Measurements from ENCODE around the gene C14orf180. TPM values are rescaled to one million over a fixed set of nuclear protein-coding genes. Genes with fewer than 3 reads are reported as not detected.

Gene C14orf180
- total and polyA plus RNA-seq, 2 donors = 0.18 to 0.42 TPM

DNA sequence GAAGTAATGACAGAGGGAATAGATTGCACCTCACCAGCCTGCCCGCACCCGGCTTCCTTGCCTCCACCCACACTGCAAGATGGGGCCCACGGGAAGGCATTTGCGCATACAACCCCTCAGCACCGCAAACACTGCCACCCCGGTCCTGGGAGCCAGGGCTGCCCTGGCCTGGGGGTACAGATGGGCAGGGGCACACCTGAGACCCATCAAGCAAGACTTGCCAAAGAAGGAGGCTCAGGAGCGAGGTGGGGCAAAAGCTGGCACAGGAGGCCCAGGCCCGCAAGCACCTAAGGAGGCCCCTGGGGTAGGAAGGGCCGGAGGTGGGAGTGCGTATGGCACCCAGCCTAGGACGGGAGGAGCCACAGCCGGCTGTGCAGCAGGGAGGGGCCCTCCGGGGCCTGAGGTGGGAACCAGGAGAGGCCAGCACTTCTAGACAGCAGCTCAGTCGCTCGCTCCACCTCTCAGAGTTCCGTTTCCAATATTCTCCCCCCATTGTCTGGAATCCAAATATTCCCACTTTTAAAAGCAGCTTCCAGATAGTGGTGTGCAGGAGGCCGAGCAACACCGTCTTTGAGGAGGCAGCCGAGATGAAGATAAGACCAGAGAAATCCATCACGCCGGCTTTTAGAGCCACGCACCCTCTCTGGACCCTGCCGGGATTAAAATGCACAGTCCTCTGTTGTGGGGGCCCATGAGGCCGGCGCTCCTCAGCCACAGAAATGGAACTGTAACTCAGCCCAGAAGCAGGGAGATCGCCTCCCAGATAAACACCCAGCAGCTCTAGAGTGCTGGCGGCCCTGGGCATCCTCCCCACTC, 12.2 kb upstream of the C14orf180 start:
- no peaks in the 10 kb centered on the region for H3K36me3 ChIP-seq (ENCODE audit: control insufficient read depth in 2 of 2, insufficient read depth in 2 of 2, low read length in 1 of 2)
- H3K4me3 ChIP-seq (ENCODE audit: low read length in 2 of 2) = no peak overlapping the region
- no peaks in the 10 kb centered on the region for H3K4me1 ChIP-seq (ENCODE audit: control insufficient read depth in 2 of 2, insufficient read depth in 2 of 2, low read length in 2 of 2)
- H3K27ac ChIP-seq (ENCODE audit: low read depth in 1 of 2, low read length in 1 of 2) = no peak overlapping the region
- H3K9me3 ChIP-seq (ENCODE audit: control insufficient read depth in 2 of 2, insufficient read depth in 1 of 2, low read length in 1 of 2) = no peaks in the 10 kb centered on the region
- peaks cover 5 to 21% of the 10 kb centered on the region in 2 donors for H3K27me3 ChIP-seq (ENCODE audit: control insufficient read depth in 2 of 2, insufficient read depth in 1 of 2, low read length in 1 of 2)
- DNase-seq (ENCODE audit: low read depth in 6 of 9, low spot score in 9 of 9) = no peak
- WGBS = 77% methylated on average over 27 of the region's 27 CpGs

DNA sequence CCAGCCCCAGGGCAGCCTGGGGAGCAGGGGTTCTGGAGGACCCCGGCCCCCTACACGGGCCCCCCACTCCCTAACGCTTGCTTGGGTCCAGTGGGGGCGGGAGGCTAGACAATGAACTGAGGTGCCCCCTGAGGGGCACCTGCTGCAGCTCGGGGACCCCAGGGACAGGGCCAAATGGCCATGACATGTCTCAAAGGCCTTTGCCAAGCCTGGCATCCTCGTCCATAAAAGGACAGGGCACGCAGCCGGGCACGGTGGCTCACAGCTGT, 11.7 kb upstream of the C14orf180 start:
- Histone ChIP-seq H3K9me3 (ENCODE audit: control insufficient read depth in 2 of 2, insufficient read depth in 1 of 2, low read length in 1 of 2) (no peaks in the 10 kb centered on the region), H3K4me3 (ENCODE audit: low read length in 2 of 2) (no peak overlapping the region), H3K27me3 (ENCODE audit: control insufficient read depth in 2 of 2, insufficient read depth in 1 of 2, low read length in 1 of 2) (peaks cover 5 to 21% of the 10 kb centered on the region in 2 donors), H3K36me3 (ENCODE audit: control insufficient read depth in 2 of 2, insufficient read depth in 2 of 2, low read length in 1 of 2) (no peaks in the 10 kb centered on the region), H3K4me1 (ENCODE audit: control insufficient read depth in 2 of 2, insufficient read depth in 2 of 2, low read length in 2 of 2) (no peaks in the 10 kb centered on the region), H3K27ac (ENCODE audit: low read depth in 1 of 2, low read length in 1 of 2) (no peak overlapping the region)
- no peak for DNase-seq (ENCODE audit: low read depth in 6 of 9, low spot score in 9 of 9)
- WGBS = 84% methylated on average over 9 of the region's 9 CpGs

DNA sequence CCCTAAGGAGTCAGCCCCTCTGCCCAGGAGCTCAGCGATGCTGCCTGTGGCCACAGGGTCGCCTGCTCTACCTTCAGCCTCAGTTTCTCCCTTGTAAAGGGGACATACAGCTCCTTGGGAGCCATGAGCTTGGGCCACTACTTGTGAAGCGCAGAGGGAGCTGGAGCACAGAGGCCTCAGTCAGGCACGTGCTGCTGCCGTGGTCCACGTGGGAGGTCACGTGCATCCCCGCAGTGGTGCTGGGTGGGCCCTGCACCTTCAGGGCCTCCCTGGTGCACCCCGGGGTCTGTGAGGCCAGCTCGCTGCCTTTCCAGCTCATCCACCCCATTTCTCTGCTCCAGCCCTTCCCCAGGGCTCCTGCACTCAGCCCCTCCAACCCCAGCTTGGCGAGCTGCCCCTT, 10.9 kb upstream of the C14orf180 start:
- Histone ChIP-seq H3K27me3 (ENCODE audit: control insufficient read depth in 2 of 2, insufficient read depth in 1 of 2, low read length in 1 of 2) (peaks cover 5 to 18% of the 10 kb centered on the region in 2 donors), H3K9me3 (ENCODE audit: control insufficient read depth in 2 of 2, insufficient read depth in 1 of 2, low read length in 1 of 2) (no peaks in the 10 kb centered on the region), H3K4me3 (ENCODE audit: low read length in 2 of 2) (no peak overlapping the region), H3K4me1 (ENCODE audit: control insufficient read depth in 2 of 2, insufficient read depth in 2 of 2, low read length in 2 of 2) (no peaks in the 10 kb centered on the region), H3K36me3 (ENCODE audit: control insufficient read depth in 2 of 2, insufficient read depth in 2 of 2, low read length in 1 of 2) (no peaks in the 10 kb centered on the region), H3K27ac (ENCODE audit: low read depth in 1 of 2, low read length in 1 of 2) (no peak overlapping the region)
- WGBS = 89% methylated on average over 11 of the region's 11 CpGs
- no peak for DNase-seq (ENCODE audit: low read depth in 6 of 9, low spot score in 9 of 9)

DNA sequence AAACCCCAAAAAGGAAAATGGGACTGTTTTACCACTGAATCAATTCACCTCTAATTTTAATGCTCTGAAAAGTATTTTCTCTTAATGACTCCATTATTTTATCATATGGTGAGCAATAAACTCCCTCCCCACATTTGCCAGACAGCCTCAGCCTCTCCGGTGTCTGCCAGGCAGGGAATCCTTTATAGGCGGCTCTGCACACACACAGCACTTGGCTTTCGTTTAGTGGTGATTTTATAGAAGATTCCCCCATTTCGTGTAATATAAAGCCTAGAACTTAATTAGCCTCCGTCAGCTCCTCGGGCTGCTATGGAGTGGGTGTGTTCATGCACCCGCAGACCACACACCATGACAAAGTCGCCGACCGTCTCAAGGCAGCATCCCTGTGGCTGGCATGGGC, 10.1 kb upstream of the C14orf180 start:
- 82% methylated on average over 10 of the region's 10 CpGs for WGBS

DNA sequence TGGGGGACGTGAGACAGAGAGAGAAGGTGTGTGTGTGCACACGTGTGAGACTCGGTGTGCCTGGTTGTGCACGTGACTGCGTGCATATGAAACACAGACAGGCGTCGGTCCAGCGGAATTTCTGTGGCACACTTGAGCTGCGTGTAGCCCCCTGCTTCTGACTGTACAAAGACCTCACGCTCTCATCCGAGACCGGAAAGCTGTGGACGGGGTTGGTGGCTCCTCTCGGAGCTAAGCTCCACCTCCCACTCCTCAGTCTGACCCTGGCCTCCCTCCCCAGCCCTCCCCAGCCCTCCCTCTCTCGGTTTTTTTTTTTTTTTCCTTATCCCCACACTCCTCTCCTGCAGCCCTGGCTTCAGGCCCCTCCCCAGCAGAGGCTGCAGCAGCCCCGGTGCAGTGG, 8.3 kb upstream of the C14orf180 start:
- no peak for DNase-seq (ENCODE audit: low read depth in 6 of 9, low spot score in 9 of 9)
- 77% methylated on average over 16 of the region's 16 CpGs for WGBS
- no peaks in the 10 kb centered on the region for H3K9me3 ChIP-seq (ENCODE audit: control insufficient read depth in 2 of 2, insufficient read depth in 1 of 2, low read length in 1 of 2)
- H3K4me3 ChIP-seq (ENCODE audit: low read length in 2 of 2) = no peak overlapping the region
- no peaks in the 10 kb centered on the region for H3K4me1 ChIP-seq (ENCODE audit: control insufficient read depth in 2 of 2, insufficient read depth in 2 of 2, low read length in 2 of 2)
- no peak overlapping the region for H3K27ac ChIP-seq (ENCODE audit: low read depth in 1 of 2, low read length in 1 of 2)
- H3K36me3 ChIP-seq (ENCODE audit: control insufficient read depth in 2 of 2, insufficient read depth in 2 of 2, low read length in 1 of 2) = no peaks in the 10 kb centered on the region
- H3K27me3 ChIP-seq (ENCODE audit: control insufficient read depth in 2 of 2, insufficient read depth in 1 of 2, low read length in 1 of 2) = no peaks in the 10 kb centered on the region

More for the DNA sequence above, 10.1 kb upstream of the C14orf180 start:
- H3K4me1 ChIP-seq (ENCODE audit: control insufficient read depth in 2 of 2, insufficient read depth in 2 of 2, low read length in 2 of 2) = no peaks in the 10 kb centered on the region
- H3K27me3 ChIP-seq (ENCODE audit: control insufficient read depth in 2 of 2, insufficient read depth in 1 of 2, low read length in 1 of 2) = peaks cover 2 to 10% of the 10 kb centered on the region in 2 donors
- no peak overlapping the region for H3K27ac ChIP-seq (ENCODE audit: low read depth in 1 of 2, low read length in 1 of 2)
- H3K9me3 ChIP-seq (ENCODE audit: control insufficient read depth in 2 of 2, insufficient read depth in 1 of 2, low read length in 1 of 2) = no peaks in the 10 kb centered on the region
- no peaks in the 10 kb centered on the region for H3K36me3 ChIP-seq (ENCODE audit: control insufficient read depth in 2 of 2, insufficient read depth in 2 of 2, low read length in 1 of 2)
- no peak for DNase-seq (ENCODE audit: low read depth in 6 of 9, low spot score in 9 of 9)
- H3K4me3 ChIP-seq (ENCODE audit: low read length in 2 of 2) = no peak overlapping the region

DNA sequence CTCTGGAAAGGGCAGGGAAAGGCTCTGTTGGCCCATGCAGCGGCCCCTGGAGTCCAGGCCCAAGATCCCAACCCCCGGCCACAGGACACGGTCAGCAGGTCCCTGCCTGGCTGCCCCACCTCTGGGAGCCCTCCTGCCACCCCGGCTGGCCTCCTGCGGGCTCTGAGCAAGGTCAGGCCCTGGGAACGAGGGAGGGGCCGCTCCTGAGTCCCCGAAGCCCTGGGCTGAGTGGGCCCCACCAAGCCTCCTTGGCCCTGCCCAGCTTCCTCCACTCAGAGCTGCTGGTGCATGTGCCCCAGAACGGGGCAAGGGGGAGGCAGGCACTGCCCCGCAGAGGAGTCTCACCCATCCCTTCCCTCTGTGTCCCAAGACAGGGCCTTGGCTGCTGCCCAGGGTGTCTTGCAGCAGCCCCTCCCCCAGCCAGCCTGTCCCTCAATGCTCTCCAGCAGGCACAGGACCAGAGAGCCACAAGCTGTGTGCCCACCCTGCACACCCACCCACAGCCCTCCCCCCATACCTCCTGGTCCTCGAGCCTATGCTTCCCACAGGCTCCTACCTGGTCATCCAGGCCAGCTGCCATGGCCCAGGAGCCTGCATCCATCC, 7.4 kb upstream of the C14orf180 start:
- Histone ChIP-seq H3K27ac (ENCODE audit: low read depth in 1 of 2, low read length in 1 of 2) (no peak overlapping the region), H3K4me3 (ENCODE audit: low read length in 2 of 2) (no peak overlapping the region), H3K9me3 (ENCODE audit: control insufficient read depth in 2 of 2, insufficient read depth in 1 of 2, low read length in 1 of 2) (no peaks in the 10 kb centered on the region), H3K4me1 (ENCODE audit: control insufficient read depth in 2 of 2, insufficient read depth in 2 of 2, low read length in 2 of 2) (no peaks in the 10 kb centered on the region), H3K36me3 (ENCODE audit: control insufficient read depth in 2 of 2, insufficient read depth in 2 of 2, low read length in 1 of 2) (no peaks in the 10 kb centered on the region), H3K27me3 (ENCODE audit: control insufficient read depth in 2 of 2, insufficient read depth in 1 of 2, low read length in 1 of 2) (no peaks in the 10 kb centered on the region)
- WGBS = 90% methylated on average over 11 of the region's 11 CpGs
- no peak for DNase-seq (ENCODE audit: low read depth in 6 of 9, low spot score in 9 of 9)

DNA sequence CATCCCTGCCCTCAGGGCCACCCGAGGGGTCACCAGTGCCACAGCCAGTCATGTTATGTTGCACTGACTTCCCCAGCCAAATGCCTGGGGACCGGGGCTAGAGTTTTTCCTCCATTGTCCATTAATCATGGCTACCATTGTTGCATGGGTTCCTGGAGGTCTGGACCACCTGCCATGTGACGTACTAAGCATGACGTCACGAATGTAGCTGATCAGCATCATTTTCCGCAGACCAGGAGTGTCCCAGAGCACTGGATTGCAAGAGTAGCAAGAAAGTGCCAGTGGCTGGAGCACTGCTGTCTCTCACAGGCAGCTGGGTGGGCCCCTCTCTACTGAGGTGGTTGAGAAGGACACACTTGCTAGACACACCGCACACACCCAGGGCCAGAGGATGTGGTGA, 6.9 kb upstream of the C14orf180 start:
- Histone ChIP-seq H3K9me3 (ENCODE audit: control insufficient read depth in 2 of 2, insufficient read depth in 1 of 2, low read length in 1 of 2) (no peaks in the 10 kb centered on the region), H3K36me3 (ENCODE audit: control insufficient read depth in 2 of 2, insufficient read depth in 2 of 2, low read length in 1 of 2) (no peaks in the 10 kb centered on the region), H3K27ac (ENCODE audit: low read depth in 1 of 2, low read length in 1 of 2) (no peak overlapping the region), H3K4me1 (ENCODE audit: control insufficient read depth in 2 of 2, insufficient read depth in 2 of 2, low read length in 2 of 2) (no peaks in the 10 kb centered on the region), H3K4me3 (ENCODE audit: low read length in 2 of 2) (no peak overlapping the region), H3K27me3 (ENCODE audit: control insufficient read depth in 2 of 2, insufficient read depth in 1 of 2, low read length in 1 of 2) (no peaks in the 10 kb centered on the region)
- no peak for DNase-seq (ENCODE audit: low read depth in 6 of 9, low spot score in 9 of 9)
- 94% methylated on average over 7 of the region's 7 CpGs for WGBS

DNA sequence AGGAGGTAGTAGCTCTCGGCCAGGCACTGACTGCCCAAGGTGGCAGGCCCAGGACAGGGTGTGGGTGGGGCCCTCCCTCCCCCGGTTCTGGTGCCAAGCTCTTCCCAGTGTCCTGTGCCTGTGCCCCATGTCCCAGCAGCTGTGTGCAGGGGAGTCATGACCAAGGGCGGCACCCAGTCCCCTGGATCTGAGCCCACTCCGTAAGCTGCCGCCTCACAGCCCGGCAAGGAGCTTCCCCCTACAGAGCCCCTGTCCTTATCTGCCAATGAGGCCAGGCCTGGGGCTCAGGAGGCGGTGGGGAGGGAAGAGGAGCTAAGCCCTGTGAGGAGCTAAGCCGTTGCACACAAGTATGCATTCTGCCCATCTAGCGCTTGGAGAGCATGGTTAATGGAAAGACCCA, 5.6 kb upstream of the C14orf180 start:
- Histone ChIP-seq H3K9me3 (ENCODE audit: control insufficient read depth in 2 of 2, insufficient read depth in 1 of 2, low read length in 1 of 2) (no peaks in the 10 kb centered on the region), H3K4me3 (ENCODE audit: low read length in 2 of 2) (no peak overlapping the region), H3K4me1 (ENCODE audit: control insufficient read depth in 2 of 2, insufficient read depth in 2 of 2, low read length in 2 of 2) (no peaks in the 10 kb centered on the region), H3K27ac (ENCODE audit: low read depth in 1 of 2, low read length in 1 of 2) (no peak overlapping the region), H3K36me3 (ENCODE audit: control insufficient read depth in 2 of 2, insufficient read depth in 2 of 2, low read length in 1 of 2) (no peaks in the 10 kb centered on the region), H3K27me3 (ENCODE audit: control insufficient read depth in 2 of 2, insufficient read depth in 1 of 2, low read length in 1 of 2) (peaks cover 0 to 2% of the 10 kb centered on the region in 2 donors)
- WGBS = 72% methylated on average over 9 of the region's 9 CpGs
- no peak for DNase-seq (ENCODE audit: low read depth in 6 of 9, low spot score in 9 of 9)

DNA sequence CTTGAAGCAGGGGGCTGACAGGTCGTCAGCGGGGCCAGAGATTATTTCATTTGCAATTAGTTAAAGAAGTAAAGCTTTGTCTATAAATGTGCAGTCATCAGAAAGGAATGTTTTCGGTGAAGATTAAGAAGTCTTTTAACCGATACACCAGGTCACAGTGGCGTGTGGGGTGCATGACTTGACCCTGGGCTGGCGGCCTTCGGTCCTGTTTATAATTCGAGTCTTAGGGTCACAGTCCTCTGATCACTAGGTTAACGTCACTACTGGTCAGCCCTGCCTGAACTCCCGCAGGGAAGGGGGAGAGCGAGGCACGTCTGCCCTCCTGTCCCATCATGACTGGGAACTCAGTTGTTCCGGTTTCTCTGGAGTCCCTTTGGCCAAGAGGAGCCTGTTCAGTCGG, 5.0 kb upstream of the C14orf180 start:
- 83% methylated on average over 14 of the region's 14 CpGs for WGBS
- Histone ChIP-seq H3K4me1 (ENCODE audit: control insufficient read depth in 2 of 2, insufficient read depth in 2 of 2, low read length in 2 of 2) (no peaks in the 10 kb centered on the region), H3K9me3 (ENCODE audit: control insufficient read depth in 2 of 2, insufficient read depth in 1 of 2, low read length in 1 of 2) (no peaks in the 10 kb centered on the region), H3K27ac (ENCODE audit: low read depth in 1 of 2, low read length in 1 of 2) (no peak overlapping the region), H3K4me3 (ENCODE audit: low read length in 2 of 2) (no peak overlapping the region), H3K27me3 (ENCODE audit: control insufficient read depth in 2 of 2, insufficient read depth in 1 of 2, low read length in 1 of 2) (peaks cover 0 to 2% of the 10 kb centered on the region in 2 donors), H3K36me3 (ENCODE audit: control insufficient read depth in 2 of 2, insufficient read depth in 2 of 2, low read length in 1 of 2) (no peaks in the 10 kb centered on the region)
- DNase-seq (ENCODE audit: low read depth in 6 of 9, low spot score in 9 of 9) = no peak

Measured in thymus (tissue), 11 donors.